Germinal center (tissue), 1 donor: ENCODE data around the gene QRFPR.
A peak's percentile ranks its signal among the peaks of the same experiment; 100 is the strongest.
"Not testable (repeated sequence)": the region's sequence is repeated elsewhere in the genome, so short reads cannot be mapped to it uniquely, and the experiment has no call there.

Experiments
- DNase-seq: peaks from one replicate; pipeline ENCODE4 v3.0.0; 2012; ENCODE audit warnings: mixed read lengths, low spot score

Gene QRFPR

DNA sequence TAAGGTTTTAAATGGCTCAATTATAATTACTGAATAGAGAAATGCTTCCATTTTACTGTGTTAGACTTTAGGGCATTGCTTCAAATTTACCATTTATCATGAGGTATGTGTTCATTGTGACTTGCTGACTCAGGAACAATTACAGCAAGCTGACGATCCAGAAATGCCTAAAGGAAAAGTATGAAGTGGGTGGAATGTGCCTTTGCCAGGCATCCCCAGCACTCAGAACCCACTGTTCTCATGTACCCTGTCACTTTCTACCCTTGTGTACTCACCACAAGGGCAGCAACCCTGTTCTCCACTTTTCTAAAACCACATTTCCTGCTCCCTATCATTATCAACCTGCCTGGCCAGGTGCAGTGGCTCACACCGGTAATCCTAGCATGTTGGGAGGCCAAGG, 41.5 kb downstream of the QRFPR start:
- DNase-seq, result no peak

DNA sequence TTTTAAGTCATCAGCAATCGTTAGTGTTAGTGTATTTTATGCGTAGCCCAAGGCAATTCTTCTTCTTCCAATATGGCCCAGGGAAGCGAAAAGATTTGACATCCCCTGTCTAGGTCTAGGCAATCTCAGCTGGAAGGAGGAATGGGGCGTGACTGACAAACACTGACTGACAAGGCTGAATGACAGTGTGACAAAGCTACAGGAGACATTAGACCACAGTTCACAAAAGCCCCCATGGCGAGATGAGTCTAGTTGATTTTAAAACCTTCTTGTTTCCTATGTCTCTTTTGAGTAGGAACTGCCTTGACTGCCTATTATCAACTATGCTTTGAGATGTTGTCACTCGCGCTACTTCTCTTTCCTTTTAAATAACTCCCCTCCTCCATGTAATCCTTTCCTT, 42.3 kb downstream of the QRFPR start:
- DNase-seq, result no peak

DNA sequence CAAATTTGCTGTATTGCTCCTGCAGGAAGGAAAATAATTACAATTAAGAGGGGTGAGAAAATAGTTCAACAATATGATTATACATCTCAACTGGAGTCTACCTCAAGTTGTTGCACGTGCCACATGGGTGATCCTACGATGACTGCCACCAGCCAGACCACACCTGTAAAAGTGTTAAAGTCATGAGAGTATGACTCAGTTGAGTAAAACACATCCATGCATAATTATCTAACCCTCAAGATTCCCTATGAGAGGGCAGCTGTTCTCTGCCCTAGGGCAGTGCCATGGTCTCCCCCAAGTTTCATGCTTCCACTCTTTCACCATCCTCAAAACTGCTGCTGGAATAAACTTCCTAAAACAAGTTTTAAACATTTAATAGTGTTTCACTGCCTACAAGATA, 44.1 kb downstream of the QRFPR start:
- DNase-seq, result no peak

DNA sequence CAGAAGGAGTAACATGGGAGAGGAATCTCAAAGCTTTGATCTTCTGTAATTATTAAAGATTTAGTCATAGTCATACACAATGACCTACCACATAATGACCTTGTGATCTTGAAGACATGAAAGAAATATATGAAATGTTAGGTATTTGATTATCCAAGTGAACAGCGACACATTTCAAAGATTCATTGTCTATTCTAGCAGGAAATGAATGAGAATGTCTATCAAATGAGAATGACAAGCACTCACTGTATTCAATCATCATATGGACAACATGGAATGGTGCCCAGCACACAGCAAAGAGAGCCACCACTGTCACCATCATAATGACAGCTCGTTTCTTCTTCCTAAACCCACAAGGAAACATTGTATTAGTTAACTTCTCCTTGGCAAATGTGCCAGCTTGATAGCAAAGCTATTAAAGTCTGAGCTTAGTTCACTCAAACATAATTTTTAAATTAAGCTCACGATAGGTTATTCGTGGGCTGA, 50.6 kb downstream of the QRFPR start:
- DNase-seq, result no peak

DNA sequence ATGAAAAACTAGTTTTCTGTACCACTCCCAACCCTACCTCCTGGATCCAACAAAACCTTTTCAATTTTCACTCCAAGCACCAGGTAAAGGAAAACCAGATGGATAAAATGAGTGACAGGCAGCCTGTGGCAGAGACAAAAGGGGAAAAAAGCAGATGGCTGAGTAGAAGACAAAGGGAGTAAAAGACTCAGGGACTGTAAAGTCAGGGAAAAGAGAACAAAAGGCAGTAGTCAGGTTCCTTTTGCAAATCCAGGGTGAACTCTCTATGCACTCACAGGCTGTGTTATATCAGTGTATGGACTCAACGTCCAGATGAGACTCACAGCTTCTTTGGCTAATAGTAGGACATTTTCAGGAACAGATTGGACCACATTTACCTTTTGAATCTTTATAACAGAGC, 54.2 kb downstream of the QRFPR start:
- no peak for DNase-seq

DNA sequence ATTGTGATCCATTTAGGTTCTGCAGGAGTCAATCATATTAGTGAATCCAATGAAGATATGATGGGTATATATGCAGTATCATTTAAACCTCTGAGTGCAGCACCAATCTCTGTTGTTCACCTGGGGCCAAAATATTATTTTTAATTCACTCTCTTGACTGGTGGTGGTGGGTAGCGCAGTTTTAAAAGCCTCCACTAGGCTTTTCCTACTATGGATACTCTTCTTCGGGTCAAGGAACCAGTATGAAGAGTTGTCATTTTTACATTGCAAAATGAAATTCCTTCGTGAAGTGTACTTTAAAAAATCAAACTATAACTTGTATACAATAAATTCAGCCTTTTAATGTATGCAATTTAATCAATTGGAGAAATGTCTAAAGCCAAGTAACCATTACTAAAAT, 56.5 kb downstream of the QRFPR start:
- no peak for DNase-seq

DNA sequence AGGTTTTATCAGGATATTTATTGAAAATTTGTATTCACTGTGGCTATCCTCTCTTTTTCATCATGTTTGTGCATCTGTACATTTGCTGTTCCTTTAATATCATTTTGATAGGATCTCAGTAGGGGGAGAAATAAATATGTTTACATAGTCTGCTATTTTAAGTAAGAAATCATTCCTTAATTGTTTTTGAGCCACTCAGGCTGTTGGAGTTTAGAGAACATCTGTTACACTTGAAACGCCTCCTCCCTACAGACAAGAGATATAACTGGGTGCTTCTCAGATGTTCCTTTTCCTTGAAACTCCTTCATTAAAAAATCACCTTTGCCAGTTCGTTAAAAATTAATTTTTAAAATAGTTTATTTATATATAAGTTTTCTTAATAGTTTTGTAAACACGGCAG, 59.4 kb downstream of the QRFPR start:
- no peak for DNase-seq

DNA sequence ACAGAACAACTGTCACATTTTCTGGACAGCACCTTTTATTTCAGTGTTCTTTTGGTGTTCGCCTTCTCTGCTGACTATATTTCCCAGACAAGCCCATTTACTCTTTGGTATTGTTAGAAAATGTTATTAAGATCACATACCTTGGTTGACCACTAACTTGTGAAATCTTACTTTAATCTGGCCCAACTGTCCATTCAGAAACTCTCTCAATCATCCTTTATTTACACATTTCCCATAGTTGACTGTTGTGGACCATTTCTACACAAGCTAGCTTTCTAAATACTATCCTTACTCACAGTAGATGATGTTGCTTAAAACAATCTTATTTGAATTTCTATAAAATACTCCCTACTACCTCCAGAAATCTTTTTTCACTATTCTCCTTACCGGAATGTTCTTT, 64.7 kb downstream of the QRFPR start:
- DNase-seq, result no peak

DNA sequence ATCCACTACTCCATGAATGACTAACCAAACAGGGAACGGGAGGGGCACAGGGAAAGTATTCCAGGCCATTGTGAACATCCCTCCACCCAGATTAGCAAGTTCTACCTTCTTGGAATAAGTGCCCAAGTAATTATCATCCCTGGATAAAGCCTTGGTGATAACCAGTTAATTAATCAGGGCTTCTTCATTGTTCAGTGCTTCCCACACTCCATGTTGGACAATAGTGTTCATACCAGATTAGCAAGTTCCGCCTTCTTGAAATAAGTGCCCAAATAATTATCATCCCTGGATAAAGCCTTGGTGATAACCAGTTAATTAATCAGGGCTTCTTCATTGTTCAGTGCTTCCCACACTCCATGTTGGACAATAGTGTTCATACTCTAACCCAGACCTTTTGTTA, 67.4 kb downstream of the QRFPR start:
- not testable (repeated sequence) for DNase-seq

DNA sequence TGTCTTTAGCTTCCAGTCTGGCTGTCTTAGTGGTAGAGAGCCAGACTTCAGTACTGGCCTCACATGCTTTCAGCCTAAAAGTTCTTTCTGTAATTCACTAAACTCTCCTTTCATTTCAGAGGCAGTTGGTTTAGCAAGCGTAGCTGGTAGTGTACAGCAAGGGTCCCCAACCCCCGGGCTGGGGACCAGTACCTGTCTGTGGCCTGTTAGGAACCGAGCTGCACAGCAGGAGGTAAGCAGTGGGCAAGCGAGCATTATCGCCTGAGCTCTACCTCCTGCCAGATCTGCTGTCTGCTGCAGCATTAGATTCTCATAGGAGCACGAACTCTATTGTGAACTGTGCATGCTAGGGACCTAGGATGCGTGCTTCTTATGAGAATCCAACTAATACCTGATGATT, 72.0 kb downstream of the QRFPR start:
- DNase-seq, result no peak

DNA sequence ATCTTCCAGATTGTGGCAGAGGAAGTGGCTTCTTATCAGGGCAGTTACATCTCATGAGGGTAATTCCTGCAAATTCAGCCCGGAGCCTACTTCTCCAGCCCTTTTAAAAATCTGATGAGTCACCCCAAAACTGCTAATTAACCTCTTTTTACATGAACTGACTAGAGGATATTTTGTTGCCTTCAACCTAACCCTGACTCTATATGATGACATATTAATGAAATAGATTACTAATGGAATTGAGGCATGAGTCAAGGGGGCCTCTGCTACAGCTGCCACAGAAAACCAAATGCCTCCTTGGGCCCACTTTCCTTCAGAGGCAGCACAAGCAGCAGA, 72.5 kb downstream of the QRFPR start:
- no peak for DNase-seq

DNA sequence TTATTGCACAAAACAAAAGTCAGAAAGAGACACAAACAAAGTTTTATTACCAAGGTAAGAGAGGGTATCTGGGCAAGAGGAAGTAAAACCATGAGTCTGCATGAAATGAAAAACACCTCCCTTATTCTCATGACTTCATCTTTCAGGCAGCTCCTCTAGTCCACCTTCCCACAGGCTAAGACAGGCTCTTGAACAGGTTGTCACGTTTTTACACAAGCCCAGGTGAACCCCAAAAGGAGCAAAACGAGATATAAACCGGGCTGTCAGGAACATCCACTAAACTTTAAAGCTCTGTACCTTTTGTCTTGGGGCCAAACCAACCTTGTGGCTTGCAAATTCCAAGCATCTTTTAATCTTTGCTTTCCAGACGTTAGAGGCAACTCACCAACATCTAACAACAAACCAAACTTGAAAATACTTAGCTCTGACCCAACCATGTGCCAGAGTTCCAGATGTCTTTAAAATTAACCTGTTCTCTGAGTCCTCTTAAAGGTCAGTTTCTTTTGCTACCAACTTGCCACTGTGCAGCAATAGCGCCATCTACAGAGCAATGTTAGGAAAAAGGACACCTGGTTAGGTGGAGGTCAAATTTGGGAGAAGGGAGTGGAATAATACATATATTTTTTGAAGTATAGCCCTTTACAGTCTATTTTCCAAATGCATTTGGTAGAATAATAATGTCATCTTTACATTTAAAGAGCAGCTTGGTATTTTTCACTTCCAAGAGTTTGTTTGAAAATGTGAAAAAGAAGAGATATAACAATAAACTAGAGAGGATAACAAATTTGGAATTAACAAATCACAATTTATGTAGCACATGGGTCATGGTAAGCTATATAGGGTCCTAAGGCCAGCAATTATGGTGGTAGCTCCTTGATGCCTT, 73.1 kb downstream of the QRFPR start:
- DNase-seq, result peak; percentile 24

DNA sequence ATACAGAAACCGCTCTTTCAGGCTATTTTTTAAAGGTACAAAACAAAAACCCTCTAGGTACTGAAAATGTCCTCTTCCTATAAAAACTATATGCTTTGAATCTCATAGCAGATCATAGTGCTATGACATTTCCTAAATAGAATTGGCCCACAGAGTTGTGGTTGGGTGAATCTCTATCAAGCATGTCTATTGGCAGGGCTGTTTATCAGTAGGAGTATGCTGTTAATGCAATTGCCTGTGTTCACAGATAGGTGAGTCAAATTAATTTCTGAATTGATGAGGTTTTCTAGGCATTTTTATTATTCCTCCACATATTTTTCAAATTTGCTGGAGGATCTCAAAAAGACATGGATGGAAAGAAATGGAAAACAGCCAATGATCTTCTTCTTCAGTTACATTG, 73.9 kb downstream of the QRFPR start:
- no peak for DNase-seq

DNA sequence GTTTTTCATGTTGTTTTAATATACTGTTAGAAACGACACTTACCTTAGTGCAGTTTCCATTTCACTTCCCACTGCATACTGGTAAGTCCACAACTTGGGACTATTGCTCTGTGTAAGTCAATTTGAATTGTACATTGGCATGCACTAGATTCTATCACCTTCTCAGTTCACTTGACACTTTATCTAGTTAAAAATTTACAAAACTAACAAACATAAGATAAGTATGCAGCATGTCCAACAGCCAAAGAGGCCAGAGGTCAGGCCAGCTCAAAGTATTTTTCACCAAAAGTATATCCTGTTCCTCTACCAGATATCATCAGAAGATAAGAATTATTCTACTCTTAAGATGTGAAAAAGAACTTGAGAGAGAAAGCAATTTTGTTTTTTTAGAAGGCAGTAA, 75.9 kb downstream of the QRFPR start:
- no peak for DNase-seq

DNA sequence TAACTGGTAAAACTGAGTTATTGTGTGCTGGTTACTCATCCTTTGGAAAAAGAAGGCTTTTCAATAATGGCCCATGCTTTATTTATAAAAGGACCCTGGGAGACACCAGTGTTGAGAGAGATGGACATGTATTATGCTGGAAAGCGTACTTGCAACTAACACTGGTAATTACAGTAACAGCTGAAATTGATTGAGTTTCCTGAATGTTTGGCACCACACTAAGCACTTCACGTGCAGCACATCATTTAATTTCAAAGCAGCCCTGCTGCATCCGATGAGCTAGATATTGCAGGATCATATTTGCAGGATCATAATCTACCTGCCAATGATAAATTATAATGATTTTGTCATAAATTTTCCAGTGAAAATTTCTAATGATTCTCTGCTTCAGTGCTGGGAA, 81.5 kb downstream of the QRFPR start:
- no peak for DNase-seq

DNA sequence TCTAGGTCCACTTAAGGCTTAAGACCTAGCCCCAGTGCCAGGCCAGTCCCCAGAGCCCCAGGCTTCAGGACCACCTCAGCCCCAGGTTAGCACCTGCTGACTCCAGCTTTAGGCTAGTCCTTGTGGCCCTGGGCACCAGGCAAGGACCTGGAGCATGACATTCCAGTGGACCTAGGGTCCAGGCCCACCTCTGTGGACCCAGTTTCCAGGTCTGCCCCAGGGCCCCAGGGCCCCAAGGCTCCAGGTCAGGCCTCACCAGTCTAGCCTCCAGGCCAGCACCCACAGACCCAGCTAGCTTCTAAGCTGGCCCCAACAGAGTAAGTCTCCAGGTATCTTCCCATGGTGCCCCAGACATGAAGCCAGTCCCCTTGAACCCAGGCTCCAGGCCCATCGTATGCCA, 97.5 kb downstream of the QRFPR start:
- no peak for DNase-seq

DNA sequence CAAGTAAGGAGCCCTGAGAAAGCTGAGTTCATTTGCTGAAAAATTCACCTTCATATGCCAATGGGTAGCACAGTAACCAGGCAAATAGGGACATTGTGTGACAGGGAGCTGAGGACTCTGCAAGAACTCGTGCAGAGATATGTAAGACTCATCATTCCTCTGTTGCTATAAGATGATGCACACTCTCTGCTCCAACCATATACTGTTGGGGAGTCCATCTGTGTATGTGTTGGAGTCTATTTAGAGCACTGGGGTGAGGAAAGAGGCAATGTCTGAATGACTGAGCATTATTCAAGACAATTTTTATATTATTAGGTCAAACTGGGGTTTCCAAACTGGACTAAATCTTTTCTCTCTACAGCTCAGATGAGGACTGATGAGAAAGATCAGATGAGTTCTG, 100.4 kb downstream of the QRFPR start:
- DNase-seq, result no peak

DNA sequence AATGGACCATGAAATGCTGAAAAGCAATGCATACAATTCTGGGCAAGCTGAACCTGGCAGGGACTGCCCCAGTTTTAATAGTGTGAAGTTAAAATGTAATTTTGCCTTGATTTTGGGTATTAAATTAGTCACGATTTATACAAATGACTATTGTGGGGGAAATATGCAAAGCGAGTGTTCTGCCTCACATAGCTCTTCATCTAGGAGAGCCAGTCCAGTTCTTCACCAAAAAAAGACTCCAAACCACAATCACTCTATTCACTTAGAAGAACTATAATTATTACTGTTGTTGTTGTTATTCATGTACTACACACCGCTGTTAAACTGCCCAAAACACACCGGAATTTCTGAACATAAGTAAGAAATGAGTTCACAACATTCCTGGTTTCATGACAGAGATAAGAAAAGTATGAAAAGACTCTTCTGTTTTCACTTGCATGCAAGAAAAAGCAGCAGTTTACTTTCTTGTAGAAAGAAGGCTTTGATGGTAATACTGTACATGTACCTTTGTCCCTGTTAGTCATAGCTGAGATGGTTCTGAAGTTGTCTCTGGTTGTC, 101.9 kb downstream of the QRFPR start:
- peak; percentile 28 for DNase-seq
